HEK293 (cell line): ENCODE results near the gene BACH2.

Source experiments
- CTCF ChIP-seq: fragments of 450-650 bp; formaldehyde crosslinking; IDR thresholded peaks from 2 replicates; pipeline ENCODE4 v1.5.1; 2016; ENCODE audit warnings: missing biosample characterization, missing genetic modification characterization
- MEIS1 ChIP-seq: sonication (generic); formaldehyde crosslinking; IDR thresholded peaks from 2 replicates; pipeline ENCODE4 v1.8.1; 2022; ENCODE audit warnings: missing genetic modification reagents, mild to moderate bottlenecking, borderline replicate concordance
- YY1 ChIP-seq: fragments of 450-650 bp; formaldehyde crosslinking; IDR thresholded peaks from 2 replicates; pipeline ENCODE4 v1.5.1; 2018; ENCODE audit warnings: missing biosample characterization, missing genetic modification characterization
- ZNF121 ChIP-seq: fragments of 450-650 bp; formaldehyde crosslinking; IDR thresholded peaks from 2 replicates; pipeline ENCODE4 v1.5.1; 2016; ENCODE audit warnings: missing biosample characterization, missing genetic modification characterization
- ZSCAN16 ChIP-seq: fragments of 450-650 bp; formaldehyde crosslinking; IDR thresholded peaks from 2 replicates; pipeline ENCODE4 v1.5.1; 2016; ENCODE audit warnings: missing biosample characterization, missing genetic modification characterization

GRCh38 chr6:90126839-90127238 is 169.8 kb downstream of the BACH2 start:
- TF ChIP-seq MEIS1 (CRISPR knock-in tag) (no peak), ZSCAN16 (tag by site-specific recombination) (no peak), YY1 (no peak), CTCF (tag by site-specific recombination) (no peak), ZNF121 (tag by site-specific recombination) (no peak)
